Measurements from ENCODE around the gene PRDM16.

PRDM16 gene

DNA sequence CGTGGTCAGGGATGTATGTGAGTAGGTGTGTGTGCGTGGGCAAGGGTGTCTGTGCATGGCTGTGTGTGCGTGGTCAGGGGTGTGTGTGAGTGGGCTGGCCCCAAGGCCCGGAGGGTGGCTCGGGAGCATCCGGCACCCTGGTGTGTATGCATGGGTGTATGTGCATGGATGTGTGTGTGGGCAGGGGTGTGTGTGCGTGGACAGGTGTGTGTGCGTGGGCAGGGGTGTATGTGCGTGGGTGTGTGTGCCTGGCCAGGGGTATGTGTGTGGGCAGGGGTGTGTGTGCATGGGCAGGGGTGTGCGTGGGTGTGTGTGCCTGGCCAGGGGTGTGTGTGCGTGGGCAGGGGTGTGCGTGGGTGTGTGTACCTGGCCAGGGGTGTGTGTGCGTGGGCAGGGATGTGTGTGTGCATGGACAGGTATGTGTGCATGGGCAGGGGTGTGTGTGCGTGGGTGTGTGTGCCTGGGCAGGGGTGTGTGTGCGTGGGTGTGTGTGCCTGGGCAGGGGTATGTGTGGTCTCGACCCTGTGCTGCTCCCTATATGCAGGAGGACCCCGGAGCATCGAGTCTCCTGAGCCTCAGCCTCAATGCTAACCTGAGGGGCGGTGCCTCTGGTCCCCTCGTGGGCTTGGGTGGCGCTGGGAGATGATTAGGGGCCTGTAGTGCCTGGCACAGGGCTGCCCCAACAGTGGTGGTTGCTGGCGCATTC, 401.8 kb downstream of the PRDM16 start:
- Histone ChIP-seq H3K27ac (ENCODE audit: low read length, poor library complexity, severe bottlenecking) (peak overlapping the region; percentile 34), H2BK15ac (ENCODE audit: low read depth, poor library complexity, severe bottlenecking) (peak overlapping the region; percentile 73), H2BK12ac (ENCODE audit: low read length in 2 of 2) (peak overlapping the region; percentile 14 to 95), H2AK5ac (ENCODE audit: low read length, severe bottlenecking) (peak overlapping the region; percentile 38), H4K8ac (ENCODE audit: low read length) (peak overlapping the region; percentile 81), H3K4me1 (ENCODE audit: control insufficient read depth, insufficient read depth, low read depth, low read length) (peaks cover 54% of the 10 kb centered on the region), H3K36me3 (ENCODE audit: control insufficient read depth in 1 of 2, insufficient read depth in 2 of 2, low read depth in 1 of 2, low read length in 2 of 2) (no peaks in the 10 kb centered on the region), H2BK5ac (ENCODE audit: low read depth, low read length, poor library complexity, severe bottlenecking) (no peak overlapping the region), H4K91ac (ENCODE audit: low read length) (peak overlapping the region; percentile 85), H3K4me3 (ENCODE audit: insufficient read depth in 1 of 2, low read depth in 1 of 2, low read length in 2 of 2) (no peak overlapping the region), H3K18ac (ENCODE audit: low read depth in 1 of 2, low read length in 2 of 2) (peak overlapping the region; percentile 50 to 84), H3K79me1 (replicated peaks; ENCODE audit: low read length, poor library complexity, severe bottlenecking) (no peaks in the 10 kb centered on the region), H3K9ac (ENCODE audit: low read length) (no peak overlapping the region), H3K9me3 (ENCODE audit: control insufficient read depth, low read length) (no peaks in the 10 kb centered on the region), H3K14ac (ENCODE audit: low read length in 2 of 2) (peak overlapping the region in 1 of 2 experiments; percentile 96), H3K23ac (ENCODE audit: low read length in 2 of 2) (no peak overlapping the region), H3K27me3 (ENCODE audit: control insufficient read depth in 1 of 2, insufficient read depth in 1 of 2, low read length in 2 of 2) (peaks cover 0 to 52% of the 10 kb centered on the region in 2 experiments), H3K4ac (ENCODE audit: low read depth in 1 of 2, low read length in 2 of 2) (peak overlapping the region; percentile 52 to 59), H2BK120ac (ENCODE audit: low read depth, low read length) (peak overlapping the region; percentile 59), H2AFZ (ENCODE audit: low read depth, low read length) (peak overlapping the region; percentile 11), H3K4me2 (ENCODE audit: low read length, poor library complexity, severe bottlenecking) (peak overlapping the region; percentile 38)
- DNase-seq: no peak
- 86% methylated on average over 22 of the region's 22 CpGs for WGBS

DNA sequence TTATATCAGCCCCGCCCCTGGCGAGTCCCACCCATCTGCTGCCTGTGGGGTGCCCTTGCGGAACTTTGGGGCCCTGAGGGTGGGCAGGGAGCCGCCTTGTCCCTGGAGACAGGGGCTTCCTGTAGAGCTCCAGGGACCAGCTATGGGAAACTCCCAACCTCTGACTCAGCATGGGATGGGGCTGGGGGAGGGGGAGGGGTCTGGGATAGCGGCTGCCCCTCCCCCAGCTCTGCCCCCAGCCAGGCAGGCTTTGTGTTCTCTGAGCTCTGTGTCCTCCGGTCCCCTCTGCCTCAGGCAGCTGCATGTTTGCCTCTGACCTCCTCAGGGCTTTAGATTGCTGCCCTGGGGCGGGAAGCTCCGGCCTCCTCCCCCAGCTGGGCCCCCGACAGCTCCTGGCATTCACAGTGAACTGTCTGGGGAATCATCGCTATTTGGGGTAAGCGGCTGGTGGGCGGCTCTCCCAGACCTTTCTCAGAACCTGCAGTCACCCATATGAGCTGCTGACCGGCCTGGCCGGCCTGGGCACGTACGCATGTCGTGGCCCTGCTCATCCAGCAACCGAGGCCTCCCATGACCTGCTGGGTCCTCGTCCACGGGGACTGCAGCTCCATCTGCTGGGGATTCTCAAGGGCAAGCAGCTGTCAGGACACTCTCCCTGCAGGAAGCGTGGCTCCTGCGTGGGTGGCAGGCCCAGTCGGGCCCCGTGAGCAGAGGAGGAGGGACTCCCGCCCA, 402.5 kb downstream of the PRDM16 start:
- peak overlapping the region; percentile 75 for H2BK12ac ChIP-seq (ENCODE audit: low read length in 2 of 2)
- peak overlapping the region; percentile 59 to 84 for H3K4ac ChIP-seq (ENCODE audit: low read depth in 1 of 2, low read length in 2 of 2)
- peak; percentile 80 for DNase-seq
- H3K14ac ChIP-seq (ENCODE audit: low read length in 2 of 2): peak overlapping the region in 1 of 2 experiments; percentile 96
- H4K91ac ChIP-seq (ENCODE audit: low read length): peak overlapping the region; percentile 85
- peaks cover 0 to 50% of the 10 kb centered on the region in 2 experiments for H3K27me3 ChIP-seq (ENCODE audit: control insufficient read depth in 1 of 2, insufficient read depth in 1 of 2, low read length in 2 of 2)
- H4K8ac ChIP-seq (ENCODE audit: low read length): peak overlapping the region; percentile 81
- H2AFZ ChIP-seq (ENCODE audit: low read depth, low read length): no peak overlapping the region
- H3K4me2 ChIP-seq (ENCODE audit: low read length, poor library complexity, severe bottlenecking): peak overlapping the region; percentile 47
- no peak overlapping the region for H2BK5ac ChIP-seq (ENCODE audit: low read depth, low read length, poor library complexity, severe bottlenecking)
- no peak overlapping the region for H3K23ac ChIP-seq (ENCODE audit: low read length in 2 of 2)
- no peaks in the 10 kb centered on the region for H3K79me1 ChIP-seq (replicated peaks; ENCODE audit: low read length, poor library complexity, severe bottlenecking)
- H3K4me3 ChIP-seq (ENCODE audit: insufficient read depth in 1 of 2, low read depth in 1 of 2, low read length in 2 of 2): no peak overlapping the region
- H2BK15ac ChIP-seq (ENCODE audit: low read depth, poor library complexity, severe bottlenecking): peak overlapping the region; percentile 73
- H3K9me3 ChIP-seq (ENCODE audit: control insufficient read depth, low read length): no peaks in the 10 kb centered on the region
- peaks cover 54% of the 10 kb centered on the region for H3K4me1 ChIP-seq (ENCODE audit: control insufficient read depth, insufficient read depth, low read depth, low read length)
- 11% methylated on average over 24 of the region's 25 CpGs for WGBS
- H3K27ac ChIP-seq (ENCODE audit: low read length, poor library complexity, severe bottlenecking): peak overlapping the region; percentile 34
- H3K36me3 ChIP-seq (ENCODE audit: control insufficient read depth in 1 of 2, insufficient read depth in 2 of 2, low read depth in 1 of 2, low read length in 2 of 2): no peaks in the 10 kb centered on the region
- no peak overlapping the region for H3K9ac ChIP-seq (ENCODE audit: low read length)
- no peak overlapping the region for H2AK5ac ChIP-seq (ENCODE audit: low read length, severe bottlenecking)
- peak overlapping the region; percentile 73 for H2BK120ac ChIP-seq (ENCODE audit: low read depth, low read length)
- peak overlapping the region; percentile 73 to 84 for H3K18ac ChIP-seq (ENCODE audit: low read depth in 1 of 2, low read length in 2 of 2)

DNA sequence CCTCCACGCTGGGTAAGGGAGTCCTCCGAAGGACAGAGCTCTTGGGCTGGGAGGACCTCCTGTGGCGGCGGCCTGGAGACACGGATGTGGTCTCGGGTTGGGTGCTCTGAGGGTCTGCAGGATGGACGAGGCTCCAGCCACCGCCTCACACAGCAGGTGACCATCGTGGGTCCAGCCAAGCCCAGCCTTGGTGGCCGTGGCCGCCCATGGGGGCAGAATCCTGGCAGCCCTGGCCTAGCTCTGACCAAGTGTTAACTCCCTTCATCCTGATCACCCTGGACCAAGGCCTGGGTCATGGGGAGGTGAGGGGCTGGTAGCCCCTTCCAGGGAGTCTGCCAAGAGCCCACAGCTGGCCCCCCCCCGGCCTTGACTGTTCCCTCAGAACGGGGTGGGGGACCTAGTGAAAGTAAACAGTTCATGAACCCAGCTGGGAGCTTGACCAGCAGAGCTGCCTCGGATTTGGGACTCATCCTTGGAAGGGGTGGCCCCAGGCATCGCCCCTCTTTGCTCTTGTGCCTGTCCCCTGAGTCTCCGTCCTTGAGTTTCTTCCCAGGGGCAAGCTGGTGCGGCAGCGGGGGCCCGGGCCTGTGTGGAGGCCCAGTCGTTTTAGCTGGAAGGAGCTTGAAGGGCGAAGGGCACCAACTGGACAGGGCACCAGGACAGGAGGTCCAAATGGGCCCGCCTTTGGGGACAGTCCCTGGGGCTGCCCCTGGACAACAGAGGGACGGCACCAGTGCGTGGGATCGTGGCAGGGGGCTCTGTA, 403.3 kb downstream of the PRDM16 start:
- H3K14ac ChIP-seq (ENCODE audit: low read length in 2 of 2): peak overlapping the region in 1 of 2 experiments; percentile 72
- H3K23ac ChIP-seq (ENCODE audit: low read length in 2 of 2): no peak overlapping the region
- no peak overlapping the region for H3K4me2 ChIP-seq (ENCODE audit: low read length, poor library complexity, severe bottlenecking)
- H2AFZ ChIP-seq (ENCODE audit: low read depth, low read length): no peak overlapping the region
- no peaks in the 10 kb centered on the region for H3K36me3 ChIP-seq (ENCODE audit: control insufficient read depth in 1 of 2, insufficient read depth in 2 of 2, low read depth in 1 of 2, low read length in 2 of 2)
- H3K9ac ChIP-seq (ENCODE audit: low read length): no peak overlapping the region
- peaks cover 54% of the 10 kb centered on the region for H3K4me1 ChIP-seq (ENCODE audit: control insufficient read depth, insufficient read depth, low read depth, low read length)
- H3K27me3 ChIP-seq (ENCODE audit: control insufficient read depth in 1 of 2, insufficient read depth in 1 of 2, low read length in 2 of 2): peaks cover 0 to 43% of the 10 kb centered on the region in 2 experiments
- H2BK5ac ChIP-seq (ENCODE audit: low read depth, low read length, poor library complexity, severe bottlenecking): no peak overlapping the region
- H4K91ac ChIP-seq (ENCODE audit: low read length): peak overlapping the region; percentile 77
- H2AK5ac ChIP-seq (ENCODE audit: low read length, severe bottlenecking): no peak overlapping the region
- 85% methylated on average over 25 of the region's 25 CpGs for WGBS
- H3K4ac ChIP-seq (ENCODE audit: low read depth in 1 of 2, low read length in 2 of 2): peak overlapping the region in 1 of 2 experiments; percentile 9
- peak overlapping the region; percentile 75 for H2BK12ac ChIP-seq (ENCODE audit: low read length in 2 of 2)
- H3K27ac ChIP-seq (ENCODE audit: low read length, poor library complexity, severe bottlenecking): no peak overlapping the region
- no peaks in the 10 kb centered on the region for H3K9me3 ChIP-seq (ENCODE audit: control insufficient read depth, low read length)
- peak overlapping the region; percentile 76 for H4K8ac ChIP-seq (ENCODE audit: low read length)
- H3K18ac ChIP-seq (ENCODE audit: low read depth in 1 of 2, low read length in 2 of 2): peak overlapping the region; percentile 43 to 59
- H2BK15ac ChIP-seq (ENCODE audit: low read depth, poor library complexity, severe bottlenecking): peak overlapping the region; percentile 63
- DNase-seq: no peak
- H3K79me1 ChIP-seq (replicated peaks; ENCODE audit: low read length, poor library complexity, severe bottlenecking): no peaks in the 10 kb centered on the region
- peak overlapping the region; percentile 73 for H2BK120ac ChIP-seq (ENCODE audit: low read depth, low read length)
- H3K4me3 ChIP-seq (ENCODE audit: insufficient read depth in 1 of 2, low read depth in 1 of 2, low read length in 2 of 2): no peak overlapping the region
